Testis (tissue), 2 donors: ENCODE results near the gene CBLC.

Experiments used
- POLR2A ChIP-seq: fragments of 450-650 bp; IDR thresholded peaks from one replicate; pipeline ENCODE4 v1.6.1; 2017; ENCODE audit warnings: antibody characterized with exemption, mild to moderate bottlenecking, moderate library complexity
- TF ChIP-seq, protein P1 (sequence below), 3 experiments: fragments of 450-650 bp in 2 of 3; fragments of 200-600 bp in 1 of 3; sonication (generic) in 1 of 3; IDR thresholded peaks; one replicate each; pipeline ENCODE4 v1.5.1; 2016 to 2019; ENCODE audit warnings: antibody characterized with exemption in 3 of 3, mild to moderate bottlenecking in 2 of 3, moderate library complexity in 1 of 3

DNA sequence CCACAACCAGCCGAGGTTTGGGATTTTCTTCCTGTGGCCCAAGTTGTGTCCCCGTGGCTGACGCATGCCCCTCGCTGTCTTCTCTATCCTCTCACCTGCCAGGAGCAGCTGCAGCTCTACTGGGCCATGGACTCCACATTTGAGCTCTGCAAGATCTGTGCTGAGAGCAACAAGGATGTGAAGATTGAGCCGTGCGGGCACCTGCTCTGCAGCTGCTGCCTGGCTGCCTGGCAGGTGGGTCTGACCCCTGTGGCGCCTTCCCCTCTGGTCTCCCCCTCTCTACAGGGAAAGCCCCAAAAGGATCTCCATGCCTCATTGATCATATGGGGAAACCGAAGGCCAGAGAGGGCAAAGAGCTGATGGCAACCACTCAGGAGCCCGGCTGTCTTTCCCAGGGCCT lies 14.6 kb downstream of the CBLC start:
- TF ChIP-seq, protein P1, sequence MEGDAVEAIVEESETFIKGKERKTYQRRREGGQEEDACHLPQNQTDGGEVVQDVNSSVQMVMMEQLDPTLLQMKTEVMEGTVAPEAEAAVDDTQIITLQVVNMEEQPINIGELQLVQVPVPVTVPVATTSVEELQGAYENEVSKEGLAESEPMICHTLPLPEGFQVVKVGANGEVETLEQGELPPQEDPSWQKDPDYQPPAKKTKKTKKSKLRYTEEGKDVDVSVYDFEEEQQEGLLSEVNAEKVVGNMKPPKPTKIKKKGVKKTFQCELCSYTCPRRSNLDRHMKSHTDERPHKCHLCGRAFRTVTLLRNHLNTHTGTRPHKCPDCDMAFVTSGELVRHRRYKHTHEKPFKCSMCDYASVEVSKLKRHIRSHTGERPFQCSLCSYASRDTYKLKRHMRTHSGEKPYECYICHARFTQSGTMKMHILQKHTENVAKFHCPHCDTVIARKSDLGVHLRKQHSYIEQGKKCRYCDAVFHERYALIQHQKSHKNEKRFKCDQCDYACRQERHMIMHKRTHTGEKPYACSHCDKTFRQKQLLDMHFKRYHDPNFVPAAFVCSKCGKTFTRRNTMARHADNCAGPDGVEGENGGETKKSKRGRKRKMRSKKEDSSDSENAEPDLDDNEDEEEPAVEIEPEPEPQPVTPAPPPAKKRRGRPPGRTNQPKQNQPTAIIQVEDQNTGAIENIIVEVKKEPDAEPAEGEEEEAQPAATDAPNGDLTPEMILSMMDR (IDR thresholded peaks at IDR 0.05) = no peak
- TF ChIP-seq POLR2A = no peak
